Esophagus (tissue), 2 donors: ENCODE results near the gene APLF. TPM values are rescaled to one million over a fixed set of nuclear protein-coding genes. Genes with fewer than 3 reads are reported as not detected.
A peak's percentile ranks its signal among the peaks of the same experiment; 100 is the strongest.
"Not testable (repeated sequence)": the region's sequence is repeated elsewhere in the genome, so short reads cannot be mapped to it uniquely, and the experiment has no call there.

Source experiments
- H3K27ac ChIP-seq, 2 donors: one replicate each; pipeline ENCODE4 v1.5.1; 2013; ENCODE audit warnings: low read depth in 2 of 2, mild to moderate bottlenecking in 2 of 2, inconsistent platforms in 1 of 2, low read length in 1 of 2, moderate library complexity in 1 of 2
- H3K27me3 ChIP-seq, 2 donors: one replicate each; pipeline ENCODE4 v1.6.1; 2013; ENCODE audit warnings: low read length in 2 of 2, control low read depth in 1 of 2, mild to moderate bottlenecking in 1 of 2; ENCODE audit not compliant: insufficient read depth in 2 of 2, control insufficient read depth in 1 of 2
- H3K36me3 ChIP-seq, 2 donors: one replicate each; pipeline ENCODE4 v1.6.1; 2013; ENCODE audit warnings: low read length in 1 of 2; ENCODE audit not compliant: control insufficient read depth in 2 of 2, insufficient read depth in 2 of 2
- H3K4me1 ChIP-seq, 2 donors: one replicate each; pipeline ENCODE4 v1.6.1; 2013; ENCODE audit warnings: low read length in 1 of 2; ENCODE audit not compliant: control insufficient read depth in 2 of 2, insufficient read depth in 2 of 2
- H3K4me3 ChIP-seq, 2 donors: one replicate each; pipeline ENCODE4 v1.5.1; 2013; ENCODE audit warnings: low read length in 2 of 2, mild to moderate bottlenecking in 2 of 2, low read depth in 1 of 2, moderate library complexity in 1 of 2
- H3K9me3 ChIP-seq, 2 donors: one replicate each; pipeline ENCODE4 v1.6.1; 2013; ENCODE audit warnings: mild to moderate bottlenecking in 2 of 2, low read depth in 1 of 2, low read length in 1 of 2, moderate library complexity in 1 of 2; ENCODE audit not compliant: control insufficient read depth in 2 of 2, insufficient read depth in 1 of 2
- WGBS, 2 donors: extraction: QIAGEN DNeasy Blood & Tissue Kit; methylation state at CpG; one replicate each; pipeline ENCODE4 v1.1.7; 2013; 5-methylcytosine and 5-hydroxymethylcytosine counted together
- polyA plus RNA-seq, 2 donors: library from polyadenylated mRNA; stranded (reverse); fragments of 200-250 nt; gene quantifications; one replicate each; pipeline ENCODE4 v1.2.3, GENCODE V29; 2013
- donor health status: healthy with polysubstance abuse.
- donor health status: Bipolar disorder and iron deficiency.

APLF gene
- polyA plus RNA-seq, 2 donors = 1.1 to 1.3 TPM

DNA sequence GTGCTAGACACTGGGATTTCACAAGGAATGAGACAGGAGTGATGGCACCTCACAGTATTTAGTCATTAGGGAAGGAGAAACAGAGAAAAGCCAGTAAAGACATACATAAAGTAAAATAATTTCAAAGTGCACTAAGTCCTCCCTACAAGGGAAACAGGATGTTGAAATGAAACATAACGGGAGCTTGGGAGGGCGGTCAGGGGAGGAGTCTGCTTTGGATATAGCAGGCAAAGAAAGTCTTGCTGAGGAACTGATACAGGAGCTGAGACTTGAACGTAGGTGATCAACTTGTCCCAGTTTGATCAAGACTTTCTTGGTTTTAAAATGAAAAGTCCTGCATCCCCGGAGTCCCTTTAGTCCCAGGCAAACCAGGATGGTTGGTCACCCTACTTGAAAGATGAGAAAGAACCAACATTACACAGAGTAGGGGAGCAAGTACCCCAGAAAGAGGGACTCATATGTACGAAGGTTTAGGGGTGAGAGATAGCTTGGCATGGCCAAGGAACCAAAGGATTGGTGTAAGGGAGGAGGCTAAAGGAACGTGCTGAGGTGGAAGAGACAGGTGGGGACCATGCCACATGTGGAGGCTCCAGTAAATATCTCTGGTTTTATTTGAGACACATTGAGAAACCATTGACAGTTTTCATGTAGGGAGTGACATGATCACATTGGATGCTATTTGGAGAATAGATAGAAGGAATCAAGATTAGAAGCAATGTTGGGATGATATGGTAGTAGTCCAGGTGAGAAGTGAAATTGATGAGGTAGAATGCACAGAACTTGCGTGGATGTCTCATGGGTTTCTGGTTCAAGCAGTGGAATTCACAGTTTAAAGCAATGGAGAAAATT lies 28.7 kb upstream of the APLF start:
- no peaks in the 10 kb centered on the region for H3K9me3 ChIP-seq
- H3K27ac ChIP-seq = no peak overlapping the region
- H3K4me1 ChIP-seq = peaks cover under 1 to 3% of the 10 kb centered on the region in 2 donors
- H3K36me3 ChIP-seq = no peaks in the 10 kb centered on the region
- no peak overlapping the region for H3K4me3 ChIP-seq
- 78 to 79% methylated on average over 7 of the region's 7 CpGs for WGBS, 2 donors
- H3K27me3 ChIP-seq = no peaks in the 10 kb centered on the region

DNA sequence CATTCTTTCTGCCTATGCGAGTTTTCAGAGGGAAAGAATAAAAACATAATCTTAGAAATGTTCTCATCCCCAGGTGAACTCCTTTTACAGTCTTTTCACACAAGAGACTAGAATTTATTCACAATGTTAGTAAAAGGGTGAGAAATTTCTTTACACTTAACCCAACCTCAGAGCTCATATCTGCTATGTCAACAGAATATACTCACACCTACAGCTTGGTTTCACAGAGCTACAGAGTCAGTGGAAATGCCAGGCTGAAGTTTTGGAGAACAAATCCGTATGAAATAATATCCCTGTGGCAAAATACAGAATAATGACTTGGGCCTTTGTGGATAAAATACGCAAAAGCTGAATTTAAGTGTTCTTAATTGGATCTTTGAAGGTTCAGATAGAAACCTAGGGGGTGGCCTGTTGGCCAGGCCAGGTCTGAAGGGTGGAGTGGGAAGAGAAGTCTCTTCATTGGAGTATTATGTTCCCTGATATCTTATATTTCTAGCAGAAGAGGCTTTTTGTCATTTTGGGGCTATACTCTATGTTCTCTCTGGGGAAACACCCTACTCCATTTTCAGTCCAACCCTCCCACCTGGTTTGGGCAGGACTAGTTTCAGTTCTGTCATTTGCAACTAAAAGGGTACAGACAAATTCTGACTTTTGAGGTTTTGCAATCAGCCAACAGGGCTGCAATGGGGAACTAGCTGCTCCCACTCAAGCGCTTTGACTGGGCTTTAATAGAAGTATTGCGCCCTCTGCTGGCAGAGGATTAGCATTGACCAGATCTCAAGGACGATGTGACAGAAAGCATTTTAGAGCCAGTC lies 26.0 kb upstream of the APLF start:
- H3K9me3 ChIP-seq = no peaks in the 10 kb centered on the region
- H3K27ac ChIP-seq = peak overlapping the region in 1 of 2 donors; percentile 15
- no peak overlapping the region for H3K4me3 ChIP-seq
- H3K36me3 ChIP-seq = no peaks in the 10 kb centered on the region
- H3K4me1 ChIP-seq = no peaks in the 10 kb centered on the region
- 34 to 38% methylated on average over 6 of the region's 6 CpGs for WGBS, 2 donors
- H3K27me3 ChIP-seq = no peaks in the 10 kb centered on the region

DNA sequence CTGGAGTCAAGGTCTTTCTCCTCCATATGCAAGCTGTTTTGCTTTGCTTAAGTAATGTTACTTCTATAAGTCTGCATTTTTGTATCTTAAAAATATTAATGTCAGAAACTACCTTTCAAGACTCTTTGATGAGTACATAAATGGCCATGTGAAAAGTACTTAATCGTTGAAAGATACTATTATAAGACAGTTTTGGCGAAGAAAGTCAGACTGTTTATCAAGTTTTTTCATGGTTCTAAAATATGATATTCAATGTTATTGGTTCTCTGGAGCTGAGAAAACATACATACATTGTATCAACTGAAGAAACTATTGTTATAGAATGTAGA lies 25.4 kb upstream of the APLF start:
- no peaks in the 10 kb centered on the region for H3K9me3 ChIP-seq
- H3K27ac ChIP-seq = no peak overlapping the region
- H3K4me1 ChIP-seq = no peaks in the 10 kb centered on the region
- no peak overlapping the region for H3K4me3 ChIP-seq
- no peaks in the 10 kb centered on the region for H3K27me3 ChIP-seq
- H3K36me3 ChIP-seq = no peaks in the 10 kb centered on the region
- WGBS, 2 donors = 81 to 85% methylated on average over 2 of the region's 2 CpGs

DNA sequence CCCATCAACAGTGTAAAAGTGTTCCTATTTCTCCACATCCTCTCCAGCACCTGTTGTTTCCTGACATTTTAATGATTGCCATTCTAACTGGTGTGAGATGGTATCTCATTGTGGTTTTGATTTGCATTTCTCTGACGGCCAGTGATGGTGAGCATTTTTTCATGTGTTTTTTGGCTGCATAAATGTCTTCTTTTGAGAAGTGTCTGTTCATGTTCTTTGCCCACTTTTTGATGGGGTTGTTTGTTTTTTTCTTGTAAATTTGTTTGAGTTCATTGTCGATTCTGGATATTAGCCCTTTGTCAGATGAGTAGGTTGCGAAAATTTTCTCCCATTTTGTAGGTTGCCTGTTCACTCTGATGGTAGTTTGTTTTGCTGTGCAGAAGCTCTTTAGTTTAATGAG lies 21.0 kb upstream of the APLF start:
- 88 to 100% methylated on average over 1 to 3 of the region's 3 CpGs for WGBS, 2 donors
- H3K27me3 ChIP-seq, H3K9me3 ChIP-seq, H3K36me3 ChIP-seq, H3K27ac ChIP-seq, H3K4me3 ChIP-seq, H3K4me1 ChIP-seq: not testable (repeated sequence)

DNA sequence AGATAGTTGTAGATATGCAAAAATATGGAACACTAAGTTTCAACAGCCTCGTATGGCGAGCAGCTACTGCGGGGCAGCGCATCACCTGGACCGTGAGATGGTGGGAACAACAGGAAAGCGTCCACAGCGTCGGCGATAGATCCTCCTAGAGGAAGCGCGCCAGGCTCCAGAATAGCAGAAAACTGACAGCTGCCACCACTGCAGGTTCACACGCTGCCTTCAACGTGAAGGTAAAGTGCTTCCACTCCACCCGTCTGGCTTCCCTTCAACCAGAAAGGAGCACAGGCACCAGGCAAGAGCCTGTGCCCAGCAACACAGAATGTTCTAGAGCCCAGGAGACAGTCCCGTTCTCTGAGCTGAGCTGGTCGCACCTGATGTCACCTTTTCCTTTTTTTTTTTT lies 20.3 kb upstream of the APLF start:
- no peaks in the 10 kb centered on the region for H3K27me3 ChIP-seq
- H3K27ac ChIP-seq = no peak overlapping the region
- no peak overlapping the region for H3K4me3 ChIP-seq
- WGBS, 2 donors = 94 to 95% methylated on average over 16 of the region's 16 CpGs
- no peaks in the 10 kb centered on the region for H3K36me3 ChIP-seq
- H3K4me1 ChIP-seq = no peaks in the 10 kb centered on the region
- no peaks in the 10 kb centered on the region for H3K9me3 ChIP-seq

DNA sequence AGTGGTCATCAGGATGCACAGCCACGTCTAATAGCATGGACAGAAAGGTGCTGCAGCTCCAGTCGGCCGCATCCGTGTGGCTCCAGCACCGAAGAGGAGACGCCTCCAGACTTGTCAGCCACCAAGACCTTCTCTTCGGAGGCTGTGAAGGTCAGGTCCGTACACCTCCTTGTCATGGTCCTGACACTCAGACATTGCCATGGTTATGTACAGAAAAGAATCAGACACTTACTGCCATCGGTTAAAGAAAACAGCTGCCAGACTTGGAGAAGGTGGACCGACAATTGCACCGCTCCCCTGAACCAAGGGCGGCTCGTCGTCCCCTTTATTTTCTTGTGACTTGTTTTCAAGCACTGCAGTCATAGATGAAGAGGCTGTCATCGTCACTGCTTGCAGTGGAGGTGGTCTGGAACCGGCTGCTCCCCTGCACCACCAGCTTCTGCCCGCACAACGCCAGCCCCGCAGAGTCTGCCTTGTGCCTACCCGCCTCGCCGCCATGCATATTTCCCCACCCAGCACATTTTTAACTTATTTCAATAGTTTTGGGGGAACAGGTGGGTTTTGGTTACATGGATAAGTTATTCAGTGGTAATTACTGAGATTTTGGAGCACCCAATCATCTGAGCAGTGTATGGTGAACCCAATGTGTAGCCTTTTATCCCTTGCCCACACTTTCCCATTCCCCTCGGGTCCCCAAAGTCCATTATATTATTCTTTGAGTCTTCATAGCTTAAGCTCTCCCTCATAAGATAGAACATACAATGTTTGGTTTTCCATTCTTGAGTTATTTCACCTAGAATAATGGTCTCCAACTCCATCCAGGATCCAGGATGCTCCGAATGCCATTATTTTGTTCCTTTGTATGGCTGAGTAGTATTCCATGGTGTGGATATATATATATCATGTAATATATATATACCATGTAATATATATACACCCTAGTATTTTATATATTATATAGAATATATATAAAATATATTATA lies 18.4 kb upstream of the APLF start:
- Histone ChIP-seq H3K36me3 (no peaks in the 10 kb centered on the region), H3K9me3 (no peaks in the 10 kb centered on the region), H3K4me1 (no peaks in the 10 kb centered on the region), H3K27me3 (no peaks in the 10 kb centered on the region), H3K27ac (no peak overlapping the region), H3K4me3 (no peak overlapping the region)
- 95 to 96% methylated on average over 23 to 24 of the region's 24 CpGs for WGBS, 2 donors

DNA sequence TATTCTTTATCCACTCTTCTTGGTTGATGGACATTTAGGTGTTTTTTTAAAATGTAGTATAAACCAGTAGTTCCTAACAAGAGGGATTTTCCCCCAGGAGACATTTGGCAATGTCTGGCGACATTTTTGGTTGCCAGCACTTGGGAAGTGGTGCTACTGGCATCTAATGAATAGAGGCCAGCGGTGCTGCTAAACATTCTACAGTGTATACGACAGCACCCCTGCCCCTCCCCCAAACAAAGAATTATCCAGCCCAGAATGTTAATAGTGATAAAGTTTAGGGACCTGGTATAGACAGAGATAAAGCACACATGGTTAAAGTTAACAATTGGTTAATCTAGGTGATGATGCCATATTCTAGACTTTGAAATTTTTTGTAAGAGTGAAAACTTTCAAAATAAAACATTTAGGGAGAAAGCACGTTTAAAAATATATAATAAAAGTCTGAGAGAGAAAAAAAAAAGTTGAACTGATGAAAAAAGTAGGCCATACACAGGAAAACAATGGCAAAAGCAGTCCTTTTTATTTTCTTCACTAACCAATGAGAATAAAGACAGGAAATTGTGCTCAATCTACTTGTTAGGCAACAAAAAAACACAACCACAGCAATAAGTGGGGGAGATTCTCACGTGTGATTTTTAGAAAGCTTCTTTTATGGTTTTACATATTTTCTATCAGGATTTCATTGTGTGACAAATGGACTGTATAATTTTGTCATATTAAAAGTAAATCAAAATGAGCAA lies 15.1 kb upstream of the APLF start:
- no peaks in the 10 kb centered on the region for H3K4me1 ChIP-seq
- WGBS, 2 donors = 68 to 71% methylated on average over 5 of the region's 5 CpGs
- no peak overlapping the region for H3K27ac ChIP-seq
- no peak overlapping the region for H3K4me3 ChIP-seq
- no peaks in the 10 kb centered on the region for H3K27me3 ChIP-seq
- no peaks in the 10 kb centered on the region for H3K36me3 ChIP-seq
- H3K9me3 ChIP-seq = no peaks in the 10 kb centered on the region

DNA sequence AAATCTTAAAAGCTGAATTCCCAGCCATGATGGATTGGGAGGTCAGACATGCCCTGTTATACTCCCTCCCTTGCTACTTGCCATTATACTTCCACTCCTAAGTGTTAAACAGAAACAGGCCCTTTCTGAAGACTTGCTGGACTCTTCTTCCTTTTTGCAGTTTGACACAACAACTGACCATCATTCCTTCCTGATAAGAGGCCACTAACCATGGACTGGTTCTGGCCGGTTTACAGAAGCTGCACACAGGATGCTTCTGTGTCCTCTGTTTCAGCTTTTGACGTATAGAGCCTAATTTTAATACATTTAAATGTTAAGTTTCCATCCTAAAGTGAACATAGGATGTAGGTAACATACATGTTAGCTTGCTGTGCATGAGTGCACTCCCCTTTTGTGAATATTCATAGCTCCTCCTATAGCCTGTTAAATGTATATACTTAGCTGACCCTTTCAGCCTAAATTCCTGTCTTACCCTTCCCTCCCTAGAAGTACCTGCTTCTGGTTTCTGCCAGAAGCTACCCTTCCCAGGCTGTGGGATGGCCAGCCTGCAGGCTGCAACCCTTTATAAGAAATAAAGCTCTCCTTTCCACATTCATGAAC lies 13.5 kb upstream of the APLF start:
- Histone ChIP-seq H3K36me3 (no peaks in the 10 kb centered on the region), H3K9me3 (no peaks in the 10 kb centered on the region), H3K27ac (no peak overlapping the region), H3K4me1 (no peaks in the 10 kb centered on the region), H3K27me3 (no peaks in the 10 kb centered on the region), H3K4me3 (no peak overlapping the region)
- WGBS, 2 donors = 69 to 82% methylated on average over 2 of the region's 2 CpGs
